GM21447 (cell line): ENCODE results near the gene CYP11A1.
"Not testable (repeated sequence)": the region's sequence is repeated elsewhere in the genome, so short reads cannot be mapped to it uniquely, and the experiment has no call there.

ENCODE experiments used
- ATAC-seq: cut with Tn5 transposase; IDR thresholded peaks from one replicate; pipeline ENCODE4 v1.9.1; 2021; ENCODE audit not compliant: unreplicated experiment

Gene CYP11A1

DNA sequence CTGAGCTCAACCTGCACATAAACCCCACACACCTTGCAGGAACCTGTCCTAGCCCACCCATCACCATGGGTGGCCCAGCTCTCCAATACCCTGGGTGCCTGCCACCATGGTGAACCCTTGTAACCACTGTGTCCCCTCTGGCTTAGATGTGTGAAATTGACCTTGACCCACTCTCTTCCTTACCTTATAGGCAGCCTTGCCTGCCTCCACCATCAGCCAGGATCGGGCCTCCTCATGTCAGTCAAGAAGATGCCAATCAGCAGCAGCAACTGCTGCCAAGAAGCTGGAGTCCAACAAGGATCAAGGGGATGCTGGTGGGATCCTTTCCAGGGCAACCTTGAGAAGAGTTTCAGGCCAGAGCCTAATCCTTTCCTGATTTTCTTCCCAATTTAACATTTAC lies 8.8 kb upstream of the CYP11A1 start:
- ATAC-seq, result no peak

DNA sequence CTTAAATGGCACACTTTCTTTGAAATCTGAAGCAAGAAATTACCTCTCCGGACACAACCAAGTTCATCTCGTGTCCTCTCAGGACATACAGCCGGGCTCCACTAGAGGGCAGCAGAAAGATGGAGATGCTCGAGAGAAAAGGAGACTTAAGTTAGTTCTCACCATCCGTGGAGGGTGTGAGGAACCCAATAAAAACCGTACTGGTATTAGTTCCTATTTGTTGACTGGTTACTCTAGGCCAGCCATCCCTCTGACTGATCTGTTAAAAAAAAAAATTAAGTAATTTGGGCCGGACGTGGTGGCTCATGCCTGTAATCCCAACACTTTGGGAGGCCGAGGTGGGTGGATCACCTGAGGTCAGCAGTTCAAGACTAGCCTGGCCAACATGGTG lies 7.9 kb upstream of the CYP11A1 start:
- no peak for ATAC-seq

DNA sequence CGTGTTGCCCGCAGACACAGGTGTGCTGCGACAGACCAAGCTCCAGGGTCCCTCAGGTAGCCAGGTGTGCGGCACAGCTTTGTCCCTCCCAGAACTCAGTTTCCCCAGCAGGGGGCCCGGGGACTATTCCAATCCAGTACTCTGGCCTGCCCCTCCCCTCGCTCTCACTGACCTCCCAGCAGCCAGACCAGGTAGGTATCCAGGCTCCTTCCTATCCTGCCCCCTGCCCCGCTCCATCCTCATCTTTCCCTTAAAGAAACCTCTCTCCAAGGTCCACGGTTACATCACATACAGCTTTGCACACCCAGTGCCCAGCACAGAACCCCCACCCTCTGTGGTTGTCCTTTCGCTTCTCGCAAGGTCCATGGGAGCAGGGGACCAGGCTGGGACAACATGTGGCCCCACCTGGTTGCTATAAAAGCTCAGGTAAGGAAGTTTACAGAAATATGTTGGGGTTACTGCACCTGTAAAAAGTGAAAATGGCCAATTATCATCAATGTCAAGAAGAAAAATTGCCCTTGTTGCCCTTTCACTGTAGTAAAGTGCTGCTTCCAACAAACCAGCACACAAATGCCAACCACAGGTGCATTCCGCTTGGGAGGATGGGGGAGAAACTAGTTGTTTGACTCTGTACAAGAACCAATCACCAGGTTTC lies 7.3 kb upstream of the CYP11A1 start:
- ATAC-seq, result no peak

DNA sequence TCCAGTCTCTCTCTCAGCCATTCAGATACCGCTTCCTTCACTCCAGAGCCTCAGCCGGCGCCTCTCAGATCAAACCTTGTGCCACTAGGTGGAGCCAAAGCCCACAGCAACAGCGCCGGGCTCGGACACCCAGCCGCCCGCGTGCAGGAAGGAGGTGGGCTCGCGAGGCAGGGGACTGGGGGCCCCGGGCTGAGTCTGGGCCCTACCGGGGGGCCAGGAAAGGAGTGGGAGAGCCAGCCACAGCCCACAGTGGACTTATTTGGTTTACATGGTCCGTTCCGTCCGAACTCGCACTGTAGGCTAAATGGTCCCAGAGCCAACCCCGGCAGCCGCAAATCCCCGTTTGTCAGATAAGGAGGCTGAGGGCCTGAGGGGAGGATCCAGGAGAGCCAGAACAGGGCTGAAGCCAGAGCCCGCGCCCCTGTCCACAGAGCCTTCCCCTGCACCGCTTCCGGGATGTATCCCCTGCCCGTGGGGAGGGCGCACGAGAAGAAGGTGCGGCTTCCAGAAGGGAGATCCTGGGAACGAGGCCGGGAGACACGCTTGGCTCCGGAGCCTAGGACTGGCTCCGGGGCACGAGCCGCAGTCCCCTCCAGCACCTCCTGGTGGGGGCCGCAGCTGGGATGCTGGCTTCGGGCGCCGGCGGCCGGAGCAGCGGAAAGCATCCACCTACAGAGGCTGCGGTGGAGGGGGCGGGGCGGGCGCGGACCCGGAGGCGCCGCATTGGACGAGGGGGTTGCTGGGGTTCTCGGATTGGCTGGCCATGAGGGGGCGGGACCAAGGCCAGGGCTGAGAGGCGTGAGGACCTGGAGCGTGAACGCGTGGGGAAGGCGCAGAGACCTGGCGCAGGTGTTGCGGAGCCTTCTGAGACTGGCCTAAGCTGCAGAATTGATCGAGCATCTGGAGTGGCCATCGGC lies 6.5 kb upstream of the CYP11A1 start:
- peak; percentile 53 for ATAC-seq

DNA sequence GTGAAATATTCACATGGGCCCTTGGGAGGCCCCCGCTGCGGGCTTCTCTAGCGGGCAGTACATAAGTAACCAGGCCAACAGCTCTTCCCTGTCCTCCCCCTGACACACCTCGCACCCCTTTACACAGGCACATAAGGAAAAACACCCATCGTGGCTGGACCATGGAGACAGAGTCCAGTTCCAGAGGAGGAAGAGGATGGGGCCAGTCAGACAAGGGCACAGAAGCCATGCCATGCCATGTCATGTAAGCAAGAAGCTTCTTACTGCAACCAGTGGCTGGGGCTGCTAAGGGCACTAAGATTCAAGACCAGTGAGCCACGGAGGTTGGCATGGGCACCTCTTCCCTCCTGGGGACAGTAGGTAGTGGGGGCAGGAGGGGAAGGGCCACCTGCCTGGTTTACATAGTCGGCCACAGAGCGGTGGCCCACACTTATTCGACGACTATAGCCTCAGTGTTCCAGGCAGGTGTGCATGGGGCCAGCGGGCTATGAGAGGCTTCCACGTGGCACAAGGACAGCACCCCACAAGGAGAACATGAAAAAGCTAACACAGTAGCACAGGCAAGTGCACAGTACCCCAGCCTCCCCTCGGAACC lies 5.7 kb upstream of the CYP11A1 start:
- ATAC-seq, result no peak

DNA sequence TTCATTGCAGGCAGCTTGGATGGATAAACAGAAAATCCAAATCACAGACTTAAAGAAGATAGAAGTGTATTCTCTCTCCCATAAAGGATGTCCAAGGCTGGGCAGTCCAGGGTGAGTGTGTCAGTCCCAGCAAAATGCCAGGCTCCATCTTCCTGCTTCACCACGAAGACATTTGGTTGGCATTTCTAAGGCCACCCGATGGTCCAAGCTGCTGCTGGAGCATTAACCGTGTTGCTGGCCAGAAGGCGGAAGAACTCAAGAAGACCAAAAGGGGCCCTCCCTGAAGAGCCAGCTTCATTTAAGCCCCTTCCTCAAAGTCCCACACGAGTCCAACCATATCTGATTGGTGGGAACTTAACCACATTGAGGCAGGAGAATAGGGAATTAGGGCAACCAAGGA lies 3.0 kb upstream of the CYP11A1 start:
- ATAC-seq, result no peak

DNA sequence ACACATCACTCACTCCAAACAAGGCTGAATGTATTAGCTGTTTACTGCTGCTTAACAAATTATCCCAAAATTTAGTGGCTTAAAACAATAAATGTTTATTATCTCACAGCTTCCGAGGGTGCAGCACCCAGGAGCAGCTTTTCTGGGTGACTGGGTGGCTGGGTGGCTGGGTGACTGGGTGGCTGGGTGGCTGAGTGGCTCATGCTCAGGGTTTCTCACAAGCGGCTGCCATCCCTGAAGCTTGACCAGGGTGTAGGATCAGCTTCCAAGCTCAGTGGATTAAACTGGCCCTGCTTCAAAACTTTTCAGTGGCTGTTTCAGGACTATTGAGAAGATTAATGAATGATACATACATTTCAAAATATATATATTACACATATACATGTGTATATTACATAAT lies 2.3 kb upstream of the CYP11A1 start:
- no peak for ATAC-seq

DNA sequence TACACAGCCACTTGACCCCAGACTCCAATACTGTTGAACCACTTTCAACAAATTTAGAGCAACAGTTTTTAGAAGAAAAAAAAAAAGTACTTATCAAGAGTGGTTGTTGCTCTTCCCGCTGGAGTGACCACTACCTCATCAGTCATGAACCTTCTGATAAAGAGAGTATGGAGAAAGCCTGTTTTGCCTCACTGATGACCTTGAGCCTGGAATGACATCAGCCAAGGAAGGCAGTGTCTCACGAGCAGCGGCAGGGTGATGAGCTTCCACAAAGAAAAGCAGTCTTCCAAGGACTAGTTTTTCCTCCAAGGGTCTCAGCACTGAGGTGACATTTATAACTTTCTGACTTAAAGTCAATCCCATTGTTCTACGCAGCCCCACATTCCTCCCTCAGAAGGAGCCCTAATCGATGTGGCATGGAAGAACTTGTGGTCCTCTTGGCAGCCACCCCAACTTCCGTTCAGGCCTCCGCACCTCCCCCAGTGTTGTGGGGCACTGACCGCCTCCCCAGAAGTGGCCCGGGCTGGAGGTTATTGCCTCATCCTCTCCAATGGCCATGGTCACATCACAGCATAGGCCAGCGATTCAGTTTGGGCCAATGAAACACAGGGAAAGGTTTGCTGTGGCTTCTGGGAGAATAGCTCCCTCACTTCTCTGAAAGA lies 1.8 kb upstream of the CYP11A1 start:
- ATAC-seq, result no peak

DNA sequence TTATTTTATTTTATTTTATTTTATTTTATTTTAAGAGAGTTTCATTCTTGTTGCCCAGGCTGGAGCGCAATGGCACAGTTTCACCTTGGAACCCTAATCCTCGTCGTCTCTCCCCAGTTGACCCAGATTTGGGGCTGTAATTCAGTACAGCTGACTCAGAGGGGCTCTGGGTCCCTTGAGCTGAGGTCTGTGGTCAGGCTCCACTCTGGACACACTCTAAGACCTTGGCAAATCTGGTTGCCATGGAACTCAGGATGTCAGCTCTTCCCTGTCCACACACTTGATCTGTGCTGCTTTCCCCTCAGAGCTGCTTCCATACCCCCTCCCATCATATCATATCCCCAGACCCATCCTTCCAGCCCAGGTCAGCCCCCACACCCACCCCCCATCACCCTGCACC lies 675 bp upstream of the CYP11A1 start:
- ATAC-seq, result no peak

DNA sequence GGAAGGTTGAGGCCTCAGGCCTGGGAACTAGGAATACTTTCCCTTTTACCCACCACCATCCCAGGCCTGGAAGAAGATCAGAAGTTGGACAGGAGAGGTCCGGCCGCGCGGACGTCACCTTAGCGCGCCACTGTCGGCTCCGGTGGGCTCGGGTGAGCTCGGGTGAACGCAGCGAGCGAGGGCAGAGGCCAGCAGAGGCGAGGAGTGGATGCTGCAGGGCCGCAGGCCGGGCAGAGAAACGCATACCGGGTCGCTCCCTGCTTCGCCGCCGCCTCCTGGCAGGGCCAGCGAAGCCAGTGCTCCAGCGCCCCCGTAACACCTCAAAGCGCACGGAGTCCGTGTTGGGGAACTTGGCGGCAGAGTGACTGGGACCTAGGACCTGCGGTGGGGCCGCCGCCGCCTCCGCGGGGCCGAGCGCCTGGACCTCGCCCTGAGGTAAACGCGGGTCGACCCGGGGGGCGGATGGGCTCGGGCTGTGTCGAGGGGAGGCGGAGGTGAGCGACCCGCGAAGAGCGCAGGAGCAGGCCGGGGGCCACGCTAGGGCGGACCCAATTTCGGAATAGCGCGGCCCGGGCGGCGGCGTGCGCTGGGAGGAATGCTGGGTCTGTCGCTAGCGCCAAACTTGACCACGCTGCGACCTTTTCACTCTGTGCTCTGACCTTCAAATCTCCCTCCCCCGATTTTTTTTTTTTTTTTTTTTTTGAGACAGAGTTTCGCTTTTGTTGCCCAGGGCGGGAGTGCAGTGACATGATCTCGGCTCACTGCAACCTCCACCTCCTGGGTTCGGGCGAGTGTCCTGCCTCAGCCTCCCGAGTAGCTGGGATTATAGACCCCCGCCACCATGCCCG lies 1.6 kb downstream of the CYP11A1 start:
- no peak for ATAC-seq

DNA sequence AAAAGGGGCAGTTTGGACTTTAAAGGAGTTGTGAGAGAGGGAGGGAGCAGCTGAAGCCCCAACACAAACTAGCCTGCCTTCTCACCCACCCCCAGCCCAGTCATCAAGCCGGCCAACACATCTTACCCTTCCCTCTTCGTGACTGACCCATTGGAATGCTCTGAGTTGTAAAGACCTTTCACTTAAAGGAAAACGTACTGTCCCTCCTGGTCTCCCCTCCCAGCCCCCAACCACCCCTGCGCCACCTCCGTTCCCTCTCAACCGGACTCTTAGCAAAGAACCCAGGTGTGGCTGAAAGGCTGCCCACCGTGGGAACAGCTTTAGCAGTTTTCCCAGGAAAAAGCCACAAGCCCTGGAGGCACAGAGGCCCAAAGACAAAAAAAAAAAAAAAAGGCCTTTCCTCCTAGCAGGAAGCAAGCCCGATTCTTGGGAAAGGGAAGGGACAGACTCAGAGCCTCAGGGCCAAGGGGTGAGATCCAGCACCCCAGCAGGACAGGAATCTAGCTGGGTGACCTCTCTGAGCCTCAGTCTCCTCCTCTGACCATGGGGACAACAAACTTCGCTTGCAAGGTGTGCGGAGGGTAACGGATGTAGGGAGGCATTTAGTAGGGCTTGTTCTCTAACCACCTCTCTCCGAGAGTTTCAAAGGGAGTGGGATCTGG lies 2.4 kb downstream of the CYP11A1 start:
- ATAC-seq, result no peak

DNA sequence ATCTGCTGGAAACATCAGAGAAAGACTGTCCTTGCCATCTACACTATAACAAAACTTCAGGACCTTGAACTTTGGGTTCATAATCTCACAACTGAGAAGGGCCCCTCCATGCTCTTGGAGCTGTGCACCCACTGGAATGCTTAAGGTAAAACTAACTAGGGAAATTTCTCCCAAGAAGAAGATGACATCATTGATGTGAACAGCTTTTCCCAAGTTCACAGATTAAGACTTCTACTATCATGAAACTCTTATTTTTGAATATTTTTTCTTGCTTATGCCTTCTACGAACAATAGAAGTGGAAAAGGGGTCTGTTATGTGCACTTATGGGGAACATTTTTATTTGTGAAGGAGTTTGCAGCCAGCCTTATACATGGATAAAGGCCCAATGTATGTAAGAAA lies 5.0 kb downstream of the CYP11A1 start:
- no peak for ATAC-seq

DNA sequence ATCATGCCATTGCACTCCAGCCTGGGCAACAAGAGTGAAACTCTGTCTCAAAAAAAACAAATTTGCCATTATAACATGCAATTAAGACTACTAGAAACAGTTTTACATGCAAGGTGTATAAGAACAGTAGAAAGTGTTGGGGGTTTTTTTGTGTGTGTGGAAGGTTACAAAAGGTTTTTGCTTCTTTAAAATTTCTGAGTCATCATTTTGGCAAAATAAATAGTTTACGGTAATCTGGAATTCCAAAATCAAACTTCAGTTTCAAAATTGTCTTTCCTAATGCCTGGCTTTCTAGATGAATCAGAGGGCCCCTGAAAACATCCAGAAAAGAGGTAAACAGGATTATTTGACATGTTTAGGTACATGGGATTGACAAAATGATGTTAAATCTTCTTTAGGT lies 6.6 kb downstream of the CYP11A1 start:
- ATAC-seq, result not testable (repeated sequence)

DNA sequence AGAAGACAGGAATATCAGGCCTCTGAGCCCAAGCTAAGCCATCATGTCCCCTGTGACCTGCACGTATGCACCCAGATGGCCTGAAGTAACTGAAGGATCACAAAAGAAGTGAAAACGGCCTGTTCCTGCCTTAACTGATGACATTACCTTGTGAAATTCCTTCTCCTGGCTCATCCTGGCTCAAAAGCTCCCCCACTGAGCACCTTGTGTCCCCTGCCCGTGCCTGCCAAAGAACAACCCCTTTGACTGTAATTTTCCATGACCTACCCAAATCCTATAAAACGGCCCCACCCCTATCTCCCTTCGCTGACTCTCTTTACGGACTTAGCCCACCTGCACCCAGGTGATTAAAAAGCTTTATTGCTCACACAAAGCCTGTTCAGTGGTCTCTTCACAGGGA lies 8.1 kb downstream of the CYP11A1 start:
- ATAC-seq, result not testable (repeated sequence)

DNA sequence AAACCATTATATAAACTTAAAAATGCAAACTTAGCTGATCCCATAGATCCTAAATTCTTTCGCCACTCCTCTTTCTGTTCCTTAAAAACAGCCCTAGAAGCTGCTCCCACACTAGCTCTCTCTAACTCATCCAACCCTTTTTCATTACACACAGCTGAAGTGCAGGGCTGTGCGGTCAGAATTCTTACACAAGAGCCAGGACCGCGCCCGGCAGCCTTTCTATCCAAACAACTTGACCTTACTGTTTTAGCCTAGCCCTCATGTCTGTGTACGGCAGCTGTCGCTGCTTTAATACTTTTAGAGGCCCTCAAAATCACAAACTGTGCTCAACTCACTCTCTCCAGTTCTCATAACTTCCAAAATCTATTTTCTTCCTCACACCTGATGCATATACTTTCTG lies 9.9 kb downstream of the CYP11A1 start:
- not testable (repeated sequence) for ATAC-seq

DNA sequence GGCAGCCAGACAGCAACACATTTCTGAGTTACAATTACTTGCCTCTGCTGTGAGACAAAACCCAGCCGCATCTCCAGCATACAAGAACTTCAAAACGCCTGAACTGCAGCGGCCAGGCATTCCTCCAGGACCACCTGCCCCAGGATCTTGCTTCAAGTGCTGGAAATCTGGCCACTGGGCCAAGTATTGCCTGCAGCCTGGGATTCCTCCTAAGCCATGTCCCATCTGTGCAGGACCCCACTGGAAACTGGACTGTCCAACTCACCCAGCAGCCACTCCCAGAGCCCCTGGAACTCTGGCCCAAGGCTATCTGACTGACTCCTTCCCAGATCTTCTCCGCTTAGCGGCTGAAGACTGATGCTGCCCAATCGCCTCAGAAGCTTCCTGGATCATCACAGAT lies 11.4 kb downstream of the CYP11A1 start:
- not testable (repeated sequence) for ATAC-seq

DNA sequence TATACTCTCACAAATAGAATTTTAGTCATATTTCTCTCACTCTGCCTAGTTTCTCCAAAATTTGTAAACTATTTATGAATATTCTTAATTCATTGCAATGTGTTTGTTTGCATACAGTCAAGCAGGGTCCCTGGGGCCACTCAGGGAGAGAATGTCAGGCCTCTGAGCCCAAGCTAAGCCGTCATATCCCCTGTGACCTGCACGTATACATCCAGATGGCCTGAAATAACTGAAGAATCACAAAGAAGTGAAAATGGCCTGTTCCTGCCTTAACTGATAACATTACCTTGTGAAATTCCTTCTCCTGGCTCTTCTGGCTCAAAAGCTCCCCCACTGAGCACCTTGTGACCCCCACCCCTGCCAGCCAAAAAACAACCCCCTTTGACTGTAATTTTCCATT lies 13.5 kb downstream of the CYP11A1 start:
- not testable (repeated sequence) for ATAC-seq

DNA sequence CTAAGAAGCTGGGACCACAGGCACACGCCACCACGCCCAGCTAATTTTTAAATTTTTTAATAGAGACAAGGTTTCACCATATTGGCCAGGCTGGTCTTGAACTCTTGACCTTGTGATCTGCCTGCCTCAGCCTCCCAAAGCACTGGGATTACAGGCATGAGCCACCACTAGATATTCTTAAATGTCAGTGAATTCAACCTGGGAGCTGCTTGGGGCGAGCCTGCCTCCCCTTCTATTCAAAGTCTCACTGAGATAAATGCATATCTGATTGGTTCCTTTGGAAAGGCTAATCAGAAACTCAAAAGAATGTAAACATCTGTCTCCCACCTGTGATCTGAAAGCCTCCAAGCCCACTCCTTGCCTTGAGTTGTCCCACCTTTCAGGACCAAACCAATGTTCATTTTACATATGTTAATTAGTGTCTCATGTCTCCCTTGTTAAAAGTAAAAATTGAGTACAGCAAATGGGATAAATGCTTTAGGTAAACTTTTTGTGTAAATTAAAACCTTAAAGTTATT lies 15.0 kb downstream of the CYP11A1 start:
- no peak for ATAC-seq

DNA sequence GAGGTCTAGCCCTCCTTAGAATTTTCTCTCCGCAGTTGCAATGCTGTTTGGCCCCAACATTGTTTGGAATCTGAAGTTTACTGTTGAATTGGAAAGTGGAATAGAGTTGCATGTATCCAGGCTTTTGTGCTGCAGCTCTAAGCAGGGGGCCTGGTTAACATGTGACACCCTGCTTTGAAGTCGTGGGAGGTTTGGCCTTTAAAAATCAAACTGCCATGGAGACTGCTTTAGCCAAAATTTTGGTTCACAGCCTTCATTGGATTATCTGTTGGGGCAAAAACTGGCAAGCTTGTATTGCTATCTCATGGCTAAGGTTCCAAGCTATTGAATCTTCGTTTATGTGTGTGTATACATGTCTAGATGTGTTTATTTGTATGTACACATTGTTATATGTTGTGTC lies 15.8 kb downstream of the CYP11A1 start:
- ATAC-seq, result no peak
